GM11168 (cell line): ENCODE measurements around the gene DCUN1D2.
"Not testable (repeated sequence)": the region's sequence is repeated elsewhere in the genome, so short reads cannot be mapped to it uniquely, and the experiment has no call there.

Experiments used
- in situ Hi-C: fragments of 300-500 bp; cut with MboI; formaldehyde crosslinking; loops from one replicate; pipeline ENCODE4 v1.12.0; 2022; ENCODE audit warnings: low sequenced_read_pairs; ENCODE audit not compliant: unreplicated experiment

DCUN1D2 gene

GRCh38 chr13:113493315-113493951 is 2.9 kb upstream of the DCUN1D2 start:
- in situ Hi-C loops, result no loop called here

GRCh38 chr13:113491982-113492381 is 1.5 kb upstream of the DCUN1D2 start:
- in situ Hi-C loops, result no loop called here

GRCh38 chr13:113491418-113491883 is 940 bp upstream of the DCUN1D2 start:
- in situ Hi-C loops, result no loop called here

GRCh38 chr13:113489549-113490495 is 689 bp downstream of the DCUN1D2 start:
- in situ Hi-C loops, result no loop called here

GRCh38 chr13:113489171-113489548 is 1.4 kb downstream of the DCUN1D2 start:
- in situ Hi-C loops, result no loop called here

- in situ Hi-C loops, result no loop called here
Measured at GRCh38 chr13:113488283-113488682, 2.2 kb downstream of the DCUN1D2 start.

- in situ Hi-C loops, result no loop called here
Measured at GRCh38 chr13:113486698-113487097, 3.8 kb downstream of the DCUN1D2 start.

- in situ Hi-C loops, result no loop called here
Measured at GRCh38 chr13:113485545-113485944, 5.0 kb downstream of the DCUN1D2 start.

GRCh38 chr13:113483504-113484293 is 6.8 kb downstream of the DCUN1D2 start:
- in situ Hi-C loops, result no loop called here

- in situ Hi-C loops, result no loop called here
Measured at GRCh38 chr13:113483081-113483480, 7.4 kb downstream of the DCUN1D2 start.

- in situ Hi-C loops, result no loop called here
Measured at GRCh38 chr13:113479179-113479578, 11.3 kb downstream of the DCUN1D2 start.

GRCh38 chr13:113477724-113478123 is 12.8 kb downstream of the DCUN1D2 start:
- in situ Hi-C loops, result no loop called here

- in situ Hi-C loops, result no loop called here
Measured at GRCh38 chr13:113476811-113477210, 13.7 kb downstream of the DCUN1D2 start.

GRCh38 chr13:113475911-113476310 is 14.6 kb downstream of the DCUN1D2 start:
- in situ Hi-C loops, result no loop called here

GRCh38 chr13:113475280-113475679 is 15.2 kb downstream of the DCUN1D2 start:
- in situ Hi-C loops, result no loop called here

GRCh38 chr13:113474179-113474578 is 16.3 kb downstream of the DCUN1D2 start:
- in situ Hi-C loops, result no loop called here

GRCh38 chr13:113472355-113473025 is 18.0 kb downstream of the DCUN1D2 start:
- in situ Hi-C loops, result no loop called here

- in situ Hi-C loops, result no loop called here
Measured at GRCh38 chr13:113471844-113472243, 18.7 kb downstream of the DCUN1D2 start.

- in situ Hi-C loops, result not testable (repeated sequence)
Measured at GRCh38 chr13:113470635-113471163, 19.8 kb downstream of the DCUN1D2 start.

- in situ Hi-C loops, result no loop called here
Measured at GRCh38 chr13:113470073-113470472, 20.4 kb downstream of the DCUN1D2 start.
